Stomach (tissue), 9 donors: ENCODE measurements around the gene NPAS2. TPM values are rescaled to one million over a fixed set of nuclear protein-coding genes. Genes with fewer than 3 reads are reported as not detected.

Source experiments
- DNase-seq, 2 donors: peaks; one replicate each; pipeline versions ENCODE4 v3.0.0 to v3.0.0-alpha.2; 2013 to 2019
- H3K27ac ChIP-seq, 5 donors: fragments of 200-600 bp in 4 of 5; sonication (generic) in 4 of 5; one replicate each; pipeline ENCODE4 v1.5.1; 2013 to 2019; ENCODE audit warnings: mild to moderate bottlenecking in 1 of 5, moderate library complexity in 1 of 5
- H3K27me3 ChIP-seq, 3 donors: fragments of 200-600 bp; sonication (generic); one replicate each; pipeline ENCODE4 v1.5.1; 2017 to 2019; ENCODE audit warnings: mixed run types in 1 of 3
- H3K36me3 ChIP-seq, 4 donors: fragments of 200-600 bp; sonication (generic); 1 replicate in 3 of 4; 2 replicates in 1 of 4; pipeline ENCODE4 v1.5.1; 2016 to 2019
- H3K4me1 ChIP-seq, 4 donors: fragments of 200-600 bp; sonication (generic); one replicate each; pipeline ENCODE4 v1.5.1; 2016 to 2019
- H3K4me3 ChIP-seq, 4 donors: fragments of 200-600 bp; sonication (generic) in 3 of 4; one replicate each; pipeline ENCODE4 v1.5.1; 2016 to 2019; ENCODE audit warnings: mild to moderate bottlenecking in 1 of 4
- H3K9me3 ChIP-seq, 4 donors: fragments of 200-600 bp; sonication (generic); one replicate each; pipeline ENCODE4 v1.5.1; 2016 to 2019
- CTCF ChIP-seq, 7 experiments: fragments of 450-650 bp in 4 of 7; fragments of 200-600 bp in 3 of 7; sonication (generic) in 3 of 7; IDR thresholded peaks; one replicate each; pipeline ENCODE4 v1.5.1; 2016 to 2019; ENCODE audit warnings: antibody characterized with exemption in 7 of 7, control low read depth in 2 of 7, mild to moderate bottlenecking in 1 of 7
- EP300 ChIP-seq: sonication (generic); formaldehyde crosslinking; IDR thresholded peaks from one replicate; pipeline ENCODE4 v1.6.1; 2017; ENCODE audit warnings: antibody characterized with exemption
- POLR2A ChIP-seq, 4 donors: fragments of 450-650 bp; IDR thresholded peaks; one replicate each; pipeline ENCODE4 v1.6.1; 2016; ENCODE audit warnings: antibody characterized with exemption in 4 of 4, control low read depth in 2 of 4, mild to moderate bottlenecking in 1 of 4, moderate library complexity in 1 of 4
- POLR2AphosphoS5 ChIP-seq, 3 donors: sonication (generic); formaldehyde crosslinking; IDR thresholded peaks; one replicate each; pipeline ENCODE4 v1.6.1; 2016; ENCODE audit warnings: antibody characterized with exemption in 3 of 3
- WGBS, 5 donors: extraction: QIAGEN DNeasy Blood & Tissue Kit in 3 of 5; methylation state at CpG; one replicate each; pipeline versions ENCODE4 v1.1.5 to v1.1.7; 2013 to 2018; 5-methylcytosine and 5-hydroxymethylcytosine counted together
- intact Hi-C: fragments of 100-400 bp; cut with DNase I; formaldehyde crosslinking; loops from one replicate; pipeline ENCODE4 v1.15.1; 2023; ENCODE audit warnings: low total_unique reads
- polyA plus RNA-seq, 3 donors: library from polyadenylated mRNA; stranded (reverse); fragments of 200-250 nt; gene quantifications; one replicate each; pipeline ENCODE4 v1.2.3, GENCODE V29; 2013
- total RNA-seq, 5 donors: library from RNA; depleted of rRNA; stranded (reverse); fragments of >200 nt; gene quantifications; one replicate each; pipeline versions ENCODE4 v1.1.0 to v1.2.3, GENCODE V29; 2014 to 2016
- donor health status: healthy with polysubstance abuse.
- donor health status: Bipolar disorder and iron deficiency.
- donor health status: healthy.

NPAS2 gene
- total and polyA plus RNA-seq, 8 donors, result 13.1 to 148 (median 28.0) TPM

GRCh38 chr2:100952512-100952911 is 132.6 kb downstream of the NPAS2 start:
- no peak for TF ChIP-seq CTCF (IDR thresholded peaks at IDR 0.05)
- no peak for TF ChIP-seq EP300
- no peak for TF ChIP-seq POLR2AphosphoS5 (IDR thresholded peaks at IDR 0.05)
- no peak for TF ChIP-seq POLR2A (IDR thresholded peaks at IDR 0.05)
- H3K9me3 ChIP-seq, result no peaks in the 10 kb centered on the region
- peaks cover 0 to 27% (median 22%) of the 10 kb centered on the region in 4 donors for H3K36me3 ChIP-seq
- no peak overlapping the region for H3K27ac ChIP-seq
- 69 to 85% (median 81%) methylated on average over 2 of the region's 2 CpGs for WGBS, 5 donors
- no peak for DNase-seq
- intact Hi-C loops, result no loop called here
- peaks cover 0 to 10% (median 4%) of the 10 kb centered on the region in 4 donors for H3K4me1 ChIP-seq
- no peak overlapping the region for H3K4me3 ChIP-seq
- no peaks in the 10 kb centered on the region for H3K27me3 ChIP-seq

GRCh38 chr2:100953406-100954043 is 133.6 kb downstream of the NPAS2 start:
- no peaks in the 10 kb centered on the region for H3K9me3 ChIP-seq
- H3K27me3 ChIP-seq, result no peaks in the 10 kb centered on the region
- TF ChIP-seq EP300, result no peak
- TF ChIP-seq POLR2AphosphoS5 (IDR thresholded peaks at IDR 0.05), result no peak
- TF ChIP-seq POLR2A (IDR thresholded peaks at IDR 0.05), result no peak
- no peak for TF ChIP-seq CTCF (IDR thresholded peaks at IDR 0.05)
- intact Hi-C loops, result no loop called here
- peaks cover 6 to 20% (median 12%) of the 10 kb centered on the region in 4 donors for H3K4me1 ChIP-seq
- no peak overlapping the region for H3K4me3 ChIP-seq
- H3K36me3 ChIP-seq, result peaks cover 0 to 27% (median 22%) of the 10 kb centered on the region in 4 donors
- no peak for DNase-seq
- 82 to 93% (median 91%) methylated on average over 11 of the region's 11 CpGs for WGBS, 5 donors
- H3K27ac ChIP-seq, result no peak overlapping the region

- TF ChIP-seq EP300 (no peak), POLR2A (IDR thresholded peaks at IDR 0.05) (no peak), CTCF (IDR thresholded peaks at IDR 0.05) (no peak)
- intact Hi-C loops, result no loop called here
- H3K4me1 ChIP-seq, result peaks cover 10 to 25% (median 18%) of the 10 kb centered on the region in 4 donors
- no peak overlapping the region for H3K4me3 ChIP-seq
- 70 to 97% (median 83%) methylated on average over 6 of the region's 6 CpGs for WGBS, 5 donors
- no peaks in the 10 kb centered on the region for H3K27me3 ChIP-seq
- DNase-seq, result no peak
- no peak overlapping the region for H3K27ac ChIP-seq
- H3K36me3 ChIP-seq, result peaks cover 0 to 25% (median 19%) of the 10 kb centered on the region in 4 donors
- no peaks in the 10 kb centered on the region for H3K9me3 ChIP-seq
Measured at GRCh38 chr2:100954044-100954420, 134.1 kb downstream of the NPAS2 start.

- Histone ChIP-seq H3K27ac (no peak overlapping the region), H3K4me1 (peaks cover 14 to 35% (median 22%) of the 10 kb centered on the region in 4 donors), H3K27me3 (no peaks in the 10 kb centered on the region), H3K36me3 (peaks cover 0 to 13% (median 8%) of the 10 kb centered on the region in 4 donors), H3K4me3 (no peak overlapping the region), H3K9me3 (no peaks in the 10 kb centered on the region)
- TF ChIP-seq POLR2AphosphoS5 (IDR thresholded peaks at IDR 0.05), result no peak
- DNase-seq, result no peak
- WGBS, 5 donors, result 92 to 97% (median 95%) methylated on average over 4 of the region's 4 CpGs
- intact Hi-C loops, result no loop called here
Measured at GRCh38 chr2:100955226-100955625, 135.3 kb downstream of the NPAS2 start.

GRCh38 chr2:100956081-100956480 is 136.1 kb downstream of the NPAS2 start:
- no peak overlapping the region for H3K4me3 ChIP-seq
- WGBS, 5 donors, result 94 to 98% (median 96%) methylated on average over 5 of the region's 5 CpGs
- intact Hi-C loops, result no loop called here
- peaks cover 0 to 11% (median 4%) of the 10 kb centered on the region in 4 donors for H3K36me3 ChIP-seq
- no peak overlapping the region for H3K27ac ChIP-seq
- no peaks in the 10 kb centered on the region for H3K27me3 ChIP-seq
- H3K9me3 ChIP-seq, result no peaks in the 10 kb centered on the region
- peaks cover 14 to 30% (median 22%) of the 10 kb centered on the region in 4 donors for H3K4me1 ChIP-seq
- DNase-seq, result no peak
- TF ChIP-seq POLR2AphosphoS5 (IDR thresholded peaks at IDR 0.05), result no peak
- TF ChIP-seq EP300, result no peak
- TF ChIP-seq CTCF (IDR thresholded peaks at IDR 0.05), result no peak
- no peak for TF ChIP-seq POLR2A (IDR thresholded peaks at IDR 0.05)
